H1 (cell line): ENCODE results near the gene GALNT2. TPM values are rescaled to one million over a fixed set of nuclear protein-coding genes. Genes with fewer than 3 reads are reported as not detected.

Experiments used
- CTCF ChIA-PET: fragments of 300-600 bp; sonication (Branson Sonifier 250); formaldehyde crosslinking; loops from one replicate; lab custom pipeline; 2021; ENCODE audit not compliant: partially characterized antibody; lab: Charles Lee
- POLR2A ChIA-PET: fragments of 300-600 bp; sonication (Branson Sonifier 250); formaldehyde crosslinking; loops from one replicate; lab custom pipeline; 2021; ENCODE audit warnings: inconsistent platforms; ENCODE audit not compliant: partially characterized antibody; lab: Charles Lee
- DNase-seq, 2 experiments: peaks; one replicate each; pipeline versions ENCODE4 v3.0.0 to v3.0.0-alpha.2; 2010 to 2022; ENCODE audit warnings: low spot score in 2 of 2, low read depth in 1 of 2, mixed read lengths in 1 of 2
- FAIRE-seq: peaks from 2 replicates; lab custom pipeline; 2011; peaks lifted over from hg19 to GRCh38; lab: Jason Lieb, UNC
- H2AFZ ChIP-seq: 2 replicates; pipeline ENCODE4 v1.8.1; 2012; ENCODE audit warnings: low read length, inconsistent platforms
- H2AK5ac ChIP-seq: 2 replicates; pipeline ENCODE4 v1.6.1; 2013; ENCODE audit warnings: low read depth, low read length
- H2BK120ac ChIP-seq: replicated peaks from 2 replicates; pipeline ENCODE3; 2013; ENCODE audit warnings: low read depth, low read length, inconsistent platforms
- H2BK12ac ChIP-seq: 2 replicates; pipeline ENCODE4 v1.6.1; 2013; ENCODE audit warnings: low read depth, low read length
- H2BK15ac ChIP-seq: 2 replicates; pipeline ENCODE4 v1.6.1; 2013; ENCODE audit warnings: low read length
- H2BK20ac ChIP-seq: 2 replicates; pipeline ENCODE4 v1.6.1; 2013; ENCODE audit warnings: low read length
- H2BK5ac ChIP-seq: 2 replicates; pipeline ENCODE4 v1.6.1; 2013; ENCODE audit warnings: low read depth, low read length
- H3K14ac ChIP-seq: 2 replicates; pipeline ENCODE4 v1.6.1; 2013; ENCODE audit warnings: inconsistent platforms; ENCODE audit not compliant: insufficient read length
- H3K18ac ChIP-seq: 2 replicates; pipeline ENCODE4 v1.6.1; 2013; ENCODE audit warnings: low read length; ENCODE audit errors: extremely low read depth
- H3K23ac ChIP-seq: 2 replicates; pipeline ENCODE4 v1.6.1; 2013; ENCODE audit warnings: inconsistent platforms; ENCODE audit not compliant: insufficient read length
- H3K23me2 ChIP-seq: 2 replicates; pipeline ENCODE4 v1.6.1; 2013; ENCODE audit warnings: low read depth, low read length
- H3K27ac ChIP-seq: 2 replicates; pipeline ENCODE4 v1.6.1; 2011; ENCODE audit warnings: low read depth, low read length, inconsistent platforms
- H3K27me3 ChIP-seq, 4 experiments: replicated peaks in 1 of 4; 1 replicate in 1 of 4; 2 replicates in 3 of 4; pipeline versions ENCODE4 v1.6.1 to v1.8.1; 2011 to 2013; ENCODE audit warnings: low read length in 3 of 4, mild to moderate bottlenecking in 3 of 4, inconsistent platforms in 2 of 4, mixed read lengths in 2 of 4, moderate library complexity in 1 of 4; ENCODE audit not compliant: control insufficient read depth in 3 of 4, insufficient read depth in 3 of 4; ENCODE audit errors: extremely low read depth in 1 of 4
- H3K36me3 ChIP-seq, 4 experiments: 2 replicates each; pipeline versions ENCODE4 v1.6.1 to v1.8.1; 2011 to 2013; ENCODE audit warnings: mild to moderate bottlenecking in 4 of 4, low read length in 3 of 4, moderate library complexity in 2 of 4, control low read depth in 1 of 4, inconsistent platforms in 1 of 4; ENCODE audit not compliant: insufficient read depth in 4 of 4, control insufficient read depth in 2 of 4
- H3K4ac ChIP-seq: replicated peaks from 2 replicates; pipeline ENCODE3; 2013; ENCODE audit warnings: low read length, low read depth, mixed read lengths, inconsistent platforms; ENCODE audit not compliant: insufficient read length
- H3K4me1 ChIP-seq, 4 experiments: replicated peaks in 1 of 4; 1 replicate in 1 of 4; 2 replicates in 3 of 4; pipeline versions ENCODE4 v1.6.1 to v1.8.1; 2011 to 2013; ENCODE audit warnings: low read length in 3 of 4, inconsistent platforms in 2 of 4, mixed read lengths in 1 of 4; ENCODE audit not compliant: insufficient read depth in 4 of 4, control insufficient read depth in 3 of 4
- H3K4me2 ChIP-seq, 2 experiments: 2 replicates each; pipeline versions ENCODE4 v1.6.1 to v1.8.1; 2011 to 2013; ENCODE audit warnings: low read depth in 2 of 2, low read length in 2 of 2, control low read depth in 1 of 2, inconsistent platforms in 1 of 2, mild to moderate bottlenecking in 1 of 2; ENCODE audit not compliant: insufficient read depth in 1 of 2
- H3K4me3 ChIP-seq, 4 experiments: fragments of 200-600, 300-600 bp in 1 of 4; sonication (generic), shearing (Covaris generic), sonication (Bioruptor Twin) in 1 of 4; 2 replicates each; pipeline versions ENCODE4 v1.5.1 to v1.8.1; 2011 to 2016; ENCODE audit warnings: low read length in 4 of 4, low read depth in 3 of 4, control low read depth in 2 of 4, inconsistent platforms in 2 of 4, mild to moderate bottlenecking in 2 of 4, mixed read lengths in 1 of 4, moderate library complexity in 1 of 4; ENCODE audit not compliant: insufficient read depth in 2 of 4; ENCODE audit errors: extremely low read depth in 1 of 4
- H3K56ac ChIP-seq: replicated peaks from 2 replicates; pipeline ENCODE3; 2013; ENCODE audit warnings: low read depth, mild to moderate bottlenecking, mixed read lengths, low read length, inconsistent platforms; ENCODE audit not compliant: insufficient read length
- H3K79me1 ChIP-seq: 2 replicates; pipeline ENCODE4 v1.6.1; 2013; ENCODE audit warnings: low read depth, low read length, control low read depth
- H3K79me2 ChIP-seq, 2 experiments: 2 replicates each; pipeline versions ENCODE4 v1.6.1 to v1.8.1; 2012 to 2013; ENCODE audit warnings: low read length in 2 of 2, mild to moderate bottlenecking in 2 of 2, inconsistent platforms in 1 of 2; ENCODE audit not compliant: insufficient read depth in 2 of 2, control insufficient read depth in 1 of 2
- H3K9ac ChIP-seq, 4 experiments: replicated peaks in 1 of 4; 1 replicate in 1 of 4; 2 replicates in 3 of 4; pipeline versions ENCODE4 v1.6.1 to v1.8.1; 2011 to 2013; ENCODE audit warnings: low read depth in 3 of 4, low read length in 3 of 4, control low read depth in 2 of 4, mild to moderate bottlenecking in 2 of 4, moderate library complexity in 2 of 4, inconsistent platforms in 1 of 4; ENCODE audit errors: extremely low read depth in 1 of 4
- H3K9me3 ChIP-seq, 2 experiments: 2 replicates each; pipeline versions ENCODE4 v1.6.1 to v1.8.1; 2012 to 2013; ENCODE audit warnings: mild to moderate bottlenecking in 2 of 2, moderate library complexity in 2 of 2, control low read depth in 1 of 2, inconsistent platforms in 1 of 2, low read depth in 1 of 2, low read length in 1 of 2, mixed read lengths in 1 of 2; ENCODE audit not compliant: insufficient read depth in 2 of 2
- H4K20me1 ChIP-seq, 2 experiments: replicated peaks in 1 of 2; 2 replicates each; pipeline versions ENCODE3 to v1.8.1; 2011 to 2013; ENCODE audit warnings: inconsistent platforms in 2 of 2, low read length in 2 of 2, mild to moderate bottlenecking in 1 of 2; ENCODE audit not compliant: insufficient read depth in 2 of 2, control insufficient read depth in 1 of 2
- H4K5ac ChIP-seq: 2 replicates; pipeline ENCODE4 v1.6.1; 2013; ENCODE audit warnings: low read length, low read depth, mixed read lengths, inconsistent platforms; ENCODE audit not compliant: insufficient read length
- H4K8ac ChIP-seq: 2 replicates; pipeline ENCODE4 v1.8.0; 2013; ENCODE audit warnings: mild to moderate bottlenecking, moderate library complexity, low read length, inconsistent platforms; ENCODE audit not compliant: insufficient read depth; ENCODE audit errors: extremely low read depth
- H4K91ac ChIP-seq: replicated peaks from 2 replicates; pipeline ENCODE3; 2013; ENCODE audit warnings: low read length, mixed read lengths, inconsistent platforms; ENCODE audit not compliant: insufficient read length
- KDM5A ChIP-seq: fragments of 200-600 bp; IDR thresholded peaks from 2 replicates; pipeline ENCODE4 v1.7.1; 2012; ENCODE audit warnings: mild to moderate bottlenecking, low read length, inconsistent platforms, mixed read lengths
- POU5F1 ChIP-seq: IDR thresholded peaks from 2 replicates; pipeline ENCODE4 v1.6.1; 2011; ENCODE audit warnings: low read depth, mild to moderate bottlenecking, low read length, moderate library complexity
- SP2 ChIP-seq: IDR thresholded peaks from 2 replicates; pipeline ENCODE4 v1.6.1; 2012; ENCODE audit warnings: mild to moderate bottlenecking, low read length, inconsistent platforms
- SRF ChIP-seq: IDR thresholded peaks from 2 replicates; pipeline ENCODE4 v1.6.1; 2011; ENCODE audit warnings: mild to moderate bottlenecking, low read depth, low read length, moderate library complexity
- WGBS, 2 experiments: shearing (Covaris generic) in 1 of 2; methylation state at CpG; one replicate each; pipeline versions ENCODE4 v1.1.6 to v1.1.7; 2013 to 2015; ENCODE audit warnings: low lambda C conversion rate in 2 of 2, mixed read lengths in 2 of 2, inconsistent platforms in 1 of 2, low coverage in 1 of 2, missing lambda C conversion rate in 1 of 2; ENCODE audit not compliant: insufficient replicate concordance in 2 of 2, insufficient coverage in 1 of 2, insufficient read length in 1 of 2; ENCODE audit errors: extremely low coverage in 1 of 2, missing lambda C conversion rate in 1 of 2; 5-methylcytosine and 5-hydroxymethylcytosine counted together
- polyA plus RNA-seq, 7 experiments: library from polyadenylated mRNA; depleted of rRNA in 3 of 7; stranded (reverse) in 5 of 7; unstranded in 2 of 7; fragments of >200 nt in 5 of 7; fragments of 200-250 nt in 2 of 7; gene quantifications; 1 replicate in 5 of 7; 2 replicates in 1 of 7; 4 replicates in 1 of 7; pipeline versions ENCODE4 v1.2.1 to v1.2.3, GENCODE V29; 2011 to 2013; ENCODE audit warnings: missing spikeins in 2 of 7, mixed read lengths in 2 of 7
- total RNA-seq: library from RNA; stranded (reverse); fragmentation: NEBNext Ultra II Directional; extraction: Animal tissue kit (Norgen Biotek cat#: 25700); gene quantifications from 2 replicates; pipeline ENCODE4 v1.2.1, GENCODE V29; 2021

Gene GALNT2
- total and polyA plus RNA-seq, 2 of the 8 experiments (the other 6 are each of a cell fraction or from before 2014, with no cell fraction given), result 34.5 to 75.3 TPM

DNA sequence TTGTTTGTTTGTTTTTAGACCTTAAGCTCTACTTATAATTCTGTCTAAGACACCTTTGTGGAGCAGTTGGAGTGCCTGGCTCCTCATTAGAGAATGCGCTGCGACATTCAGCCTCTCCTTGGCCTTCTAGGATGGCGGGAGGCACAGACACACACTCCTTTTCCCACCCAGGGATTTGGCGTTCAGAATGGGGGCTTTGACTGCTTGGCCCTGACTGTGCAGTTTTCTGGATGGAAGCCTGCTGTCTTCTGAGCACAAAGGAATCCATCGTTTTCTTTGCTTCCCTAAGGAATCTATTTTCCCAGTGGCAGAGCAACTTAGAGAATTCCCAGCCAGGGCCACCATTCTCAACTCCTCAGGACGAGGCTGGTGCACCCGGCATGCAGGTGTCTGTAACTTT is 83.6 kb downstream of the GALNT2 start:
- Histone ChIP-seq H2AK5ac (no peak overlapping the region), H4K8ac (no peak overlapping the region), H3K23ac (no peak overlapping the region), H3K36me3 (no peaks in the 10 kb centered on the region), H3K4me2 (no peak overlapping the region), H3K9me3 (no peaks in the 10 kb centered on the region), H3K4ac (no peak overlapping the region), H3K23me2 (no peaks in the 10 kb centered on the region), H4K20me1 (peaks cover 0 to 6% of the 10 kb centered on the region in 2 experiments), H4K5ac (no peak overlapping the region), H3K14ac (no peak overlapping the region), H2BK120ac (no peak overlapping the region), H3K56ac (no peak overlapping the region), H3K4me3 (no peak overlapping the region), H2BK15ac (no peak overlapping the region), H4K91ac (peak overlapping the region; percentile 33), H3K9ac (no peak overlapping the region), H3K79me2 (peaks cover 3 to 79% of the 10 kb centered on the region in 2 experiments; a peak in 2 of 4 replicates), H2BK12ac (no peak overlapping the region), H3K79me1 (peaks cover 12% of the 10 kb centered on the region), H2AFZ (no peak overlapping the region), H2BK20ac (no peak overlapping the region), H3K18ac (no peak overlapping the region), H3K27me3 (no peaks in the 10 kb centered on the region), H3K4me1 (peaks cover 0 to 8% (median 2%) of the 10 kb centered on the region in 4 experiments; a peak in 1 of 7 replicates), H2BK5ac (no peak overlapping the region), H3K27ac (no peak overlapping the region)
- 93% methylated on average over 7 of the region's 7 CpGs; no CpG with 5 or more reads in 1 of the 2 experiments for WGBS, 2 experiments
- TF ChIP-seq SP2, result no peak
- no peak for TF ChIP-seq SRF
- TF ChIP-seq POU5F1, result no peak
- TF ChIP-seq KDM5A, result no peak
- ChIA-PET POLR2A (interaction anchor here (1.4 kb wide), 1 partner anchor 11 kb away, joined by 3 read pairs; no protein-coding TSS in a partner anchor), CTCF (no interaction called here)
- no peak for FAIRE-seq
- DNase-seq, result no peak
